ENCODE results near the gene IGF2BP3. TPM values are rescaled to one million over a fixed set of nuclear protein-coding genes. Genes with fewer than 3 reads are reported as not detected.

IGF2BP3 gene
- total RNA-seq, 3 donors from 2014 or later (not counting 1 experiment from before 2014, with no cell fraction given), result 1.4 to 2.9 TPM; not detected in 1

DNA sequence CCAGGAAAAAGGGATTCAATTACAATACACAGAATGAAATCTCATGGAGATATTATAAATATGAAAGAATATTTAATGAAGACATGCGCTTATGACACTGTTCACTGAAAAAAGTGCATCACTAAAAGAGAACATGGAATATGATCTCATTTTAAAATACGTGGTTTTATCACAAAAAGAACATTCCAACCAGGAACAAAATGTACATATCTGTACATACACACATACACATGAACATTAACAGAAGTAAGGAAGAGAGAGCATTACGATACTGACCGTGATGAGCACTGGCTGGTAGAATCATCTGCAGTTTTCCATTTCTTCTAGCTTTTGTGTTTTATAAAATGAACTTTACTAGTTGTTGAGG, 39.4 kb downstream of the IGF2BP3 start:
- peaks cover 11 to 36% of the 10 kb centered on the region in 2 donors for H3K27me3 Mint-ChIP-seq (ENCODE audit: low read depth in 2 of 2)
- ATAC-seq, result no peak
- no peak overlapping the region for H3K4me3 Mint-ChIP-seq
- H3K36me3 Mint-ChIP-seq, result no peaks in the 10 kb centered on the region
- WGBS (ENCODE audit: insufficient coverage), result 86% methylated on average over 3 of the region's 4 CpGs
- no peak overlapping the region for H3K27ac ChIP-seq (ENCODE audit: low read length)
- no peaks in the 10 kb centered on the region for H3K9me3 ChIP-seq (ENCODE audit: control insufficient read depth, insufficient read depth, low read length)
- no peak overlapping the region for H3K27ac Mint-ChIP-seq
- TF ChIP-seq, protein P1, sequence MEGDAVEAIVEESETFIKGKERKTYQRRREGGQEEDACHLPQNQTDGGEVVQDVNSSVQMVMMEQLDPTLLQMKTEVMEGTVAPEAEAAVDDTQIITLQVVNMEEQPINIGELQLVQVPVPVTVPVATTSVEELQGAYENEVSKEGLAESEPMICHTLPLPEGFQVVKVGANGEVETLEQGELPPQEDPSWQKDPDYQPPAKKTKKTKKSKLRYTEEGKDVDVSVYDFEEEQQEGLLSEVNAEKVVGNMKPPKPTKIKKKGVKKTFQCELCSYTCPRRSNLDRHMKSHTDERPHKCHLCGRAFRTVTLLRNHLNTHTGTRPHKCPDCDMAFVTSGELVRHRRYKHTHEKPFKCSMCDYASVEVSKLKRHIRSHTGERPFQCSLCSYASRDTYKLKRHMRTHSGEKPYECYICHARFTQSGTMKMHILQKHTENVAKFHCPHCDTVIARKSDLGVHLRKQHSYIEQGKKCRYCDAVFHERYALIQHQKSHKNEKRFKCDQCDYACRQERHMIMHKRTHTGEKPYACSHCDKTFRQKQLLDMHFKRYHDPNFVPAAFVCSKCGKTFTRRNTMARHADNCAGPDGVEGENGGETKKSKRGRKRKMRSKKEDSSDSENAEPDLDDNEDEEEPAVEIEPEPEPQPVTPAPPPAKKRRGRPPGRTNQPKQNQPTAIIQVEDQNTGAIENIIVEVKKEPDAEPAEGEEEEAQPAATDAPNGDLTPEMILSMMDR (IDR thresholded peaks at IDR 0.05), result no peak
- H3K4me1 ChIP-seq (ENCODE audit: control insufficient read depth, insufficient read depth, low read length), result no peaks in the 10 kb centered on the region
- no peak overlapping the region for H3K4me3 ChIP-seq (ENCODE audit: low read length)
- no peaks in the 10 kb centered on the region for H3K4me1 Mint-ChIP-seq
- no peaks in the 10 kb centered on the region for H3K36me3 ChIP-seq (ENCODE audit: control insufficient read depth, insufficient read depth, low read length)
- DNase-seq, result no peak
- H3K9me3 Mint-ChIP-seq, result no peaks in the 10 kb centered on the region
- H3K27me3 ChIP-seq (ENCODE audit: control insufficient read depth, insufficient read depth, low read length), result peaks cover 6% of the 10 kb centered on the region
- intact Hi-C loops (cut with micrococcal nuclease), result no loop called here

DNA sequence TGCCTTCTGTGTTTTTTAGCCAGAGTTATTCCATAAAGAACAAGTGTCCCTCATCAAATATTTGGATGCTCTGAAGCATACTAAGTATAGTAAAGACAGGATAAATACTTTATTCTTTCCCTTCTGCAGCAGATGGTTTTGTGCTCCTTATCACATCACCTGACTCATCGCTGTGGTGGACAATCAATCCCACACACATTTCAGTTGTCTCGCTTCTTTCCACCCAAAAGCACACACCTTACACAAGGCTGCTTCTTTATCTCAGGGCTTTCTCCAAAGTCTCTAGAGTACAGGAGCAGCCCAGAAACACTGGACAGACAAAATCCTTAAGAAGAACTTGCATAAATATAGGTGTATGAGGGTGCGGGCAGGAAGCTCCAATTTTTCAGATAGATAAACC, 43.4 kb downstream of the IGF2BP3 start:
- TF ChIP-seq, protein P1 (IDR thresholded peaks at IDR 0.05), result no peak
- Mint-ChIP-seq H3K9me3 (no peaks in the 10 kb centered on the region), H3K36me3 (no peaks in the 10 kb centered on the region), H3K27ac (no peak overlapping the region), H3K4me3 (no peak overlapping the region), H3K4me1 (no peaks in the 10 kb centered on the region), H3K27me3 (ENCODE audit: low read depth in 2 of 2) (peaks cover 13 to 33% of the 10 kb centered on the region in 2 donors)
- Histone ChIP-seq H3K36me3 (ENCODE audit: control insufficient read depth, insufficient read depth, low read length) (no peaks in the 10 kb centered on the region), H3K4me1 (ENCODE audit: control insufficient read depth, insufficient read depth, low read length) (no peaks in the 10 kb centered on the region), H3K27ac (ENCODE audit: low read length) (no peak overlapping the region), H3K27me3 (ENCODE audit: control insufficient read depth, insufficient read depth, low read length) (peaks cover 6% of the 10 kb centered on the region), H3K9me3 (ENCODE audit: control insufficient read depth, insufficient read depth, low read length) (no peaks in the 10 kb centered on the region), H3K4me3 (ENCODE audit: low read length) (no peak overlapping the region)
- WGBS (ENCODE audit: insufficient coverage), result 88% methylated on average over 3 of the region's 3 CpGs
- DNase-seq (no peak), ATAC-seq (no peak)
- intact Hi-C loops (cut with micrococcal nuclease), result no loop called here

DNA sequence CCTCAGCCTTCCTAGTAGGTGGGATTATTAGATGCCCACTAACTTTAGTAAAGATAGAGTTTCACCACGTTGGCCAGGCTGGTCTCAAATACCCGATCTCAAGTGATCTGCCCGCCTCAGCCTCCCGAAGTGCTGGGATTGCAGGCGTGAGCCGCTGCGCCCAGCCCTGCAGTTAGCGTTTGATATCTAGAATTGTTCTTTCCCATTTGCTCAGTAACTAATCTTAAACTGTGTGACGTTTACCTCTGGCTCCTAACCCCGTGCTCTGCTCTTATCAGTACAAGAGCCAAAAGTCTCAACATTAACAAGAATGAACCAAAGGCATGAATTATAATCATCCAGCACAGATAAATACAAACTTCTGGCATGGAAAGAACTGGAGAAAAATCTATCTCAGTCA, 47.4 kb downstream of the IGF2BP3 start:
- no peaks in the 10 kb centered on the region for H3K9me3 Mint-ChIP-seq
- intact Hi-C loops (cut with micrococcal nuclease), result no loop called here
- H3K4me3 ChIP-seq (ENCODE audit: low read length), result no peak overlapping the region
- no peaks in the 10 kb centered on the region for H3K9me3 ChIP-seq (ENCODE audit: control insufficient read depth, insufficient read depth, low read length)
- H3K27me3 ChIP-seq (ENCODE audit: control insufficient read depth, insufficient read depth, low read length), result peaks cover 2% of the 10 kb centered on the region
- H3K36me3 ChIP-seq (ENCODE audit: control insufficient read depth, insufficient read depth, low read length), result no peaks in the 10 kb centered on the region
- peaks cover 11 to 26% of the 10 kb centered on the region in 2 donors for H3K27me3 Mint-ChIP-seq (ENCODE audit: low read depth in 2 of 2)
- H3K4me1 ChIP-seq (ENCODE audit: control insufficient read depth, insufficient read depth, low read length), result no peaks in the 10 kb centered on the region
- DNase-seq (no peak), ATAC-seq (no peak)
- no peaks in the 10 kb centered on the region for H3K36me3 Mint-ChIP-seq
- WGBS (ENCODE audit: insufficient coverage), result 93% methylated on average over 10 of the region's 10 CpGs
- H3K4me1 Mint-ChIP-seq, result no peaks in the 10 kb centered on the region
- no peak overlapping the region for H3K27ac ChIP-seq (ENCODE audit: low read length)
- no peak overlapping the region for H3K27ac Mint-ChIP-seq
- TF ChIP-seq, protein P1 (IDR thresholded peaks at IDR 0.05), result no peak
- H3K4me3 Mint-ChIP-seq, result no peak overlapping the region

DNA sequence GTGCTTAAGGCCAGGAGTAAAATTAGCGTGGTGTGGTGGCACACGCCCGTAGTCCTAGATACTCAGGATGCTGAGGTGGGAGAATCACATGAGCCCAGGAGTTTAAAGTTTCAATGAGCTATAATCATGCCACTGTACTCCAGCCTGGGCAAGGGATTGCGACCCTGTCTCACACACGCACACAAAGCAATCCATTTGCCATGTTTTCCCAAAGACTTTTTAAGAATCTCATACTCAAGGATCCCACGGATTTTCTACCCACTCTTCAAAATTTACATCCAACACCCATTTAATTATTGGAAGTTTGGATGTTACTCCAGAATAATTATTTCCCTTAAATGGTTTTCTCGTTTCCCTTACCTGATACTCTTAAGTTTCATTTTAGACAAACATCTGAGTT, 47.9 kb downstream of the IGF2BP3 start:
- Histone ChIP-seq H3K4me1 (ENCODE audit: control insufficient read depth, insufficient read depth, low read length) (no peaks in the 10 kb centered on the region), H3K4me3 (ENCODE audit: low read length) (no peak overlapping the region), H3K27ac (ENCODE audit: low read length) (no peak overlapping the region), H3K27me3 (ENCODE audit: control insufficient read depth, insufficient read depth, low read length) (peaks cover 2% of the 10 kb centered on the region), H3K9me3 (ENCODE audit: control insufficient read depth, insufficient read depth, low read length) (no peaks in the 10 kb centered on the region), H3K36me3 (ENCODE audit: control insufficient read depth, insufficient read depth, low read length) (no peaks in the 10 kb centered on the region)
- H3K9me3 Mint-ChIP-seq, result no peaks in the 10 kb centered on the region
- TF ChIP-seq, protein P1 (IDR thresholded peaks at IDR 0.05), result no peak
- H3K36me3 Mint-ChIP-seq, result no peaks in the 10 kb centered on the region
- ATAC-seq (peak in 1 of 3 donors; percentile 24), DNase-seq (no peak)
- no peaks in the 10 kb centered on the region for H3K4me1 Mint-ChIP-seq
- peaks cover 11 to 27% of the 10 kb centered on the region in 2 donors for H3K27me3 Mint-ChIP-seq (ENCODE audit: low read depth in 2 of 2)
- WGBS (ENCODE audit: insufficient coverage), result 77% methylated on average over 5 of the region's 7 CpGs
- no peak overlapping the region for H3K4me3 Mint-ChIP-seq
- intact Hi-C loops (cut with micrococcal nuclease), result no loop called here
- no peak overlapping the region for H3K27ac Mint-ChIP-seq
